Adipose tissue (tissue), 3 donors: ENCODE measurements around the gene MRPL54. TPM values are rescaled to one million over a fixed set of nuclear protein-coding genes. Genes with fewer than 3 reads are reported as not detected.

Experiments used
- H3K27ac ChIP-seq: one replicate; pipeline ENCODE4 v1.5.1; 2013; ENCODE audit warnings: low read depth, low read length
- WGBS, 3 donors: extraction: QIAGEN DNeasy Blood & Tissue Kit; methylation state at CpG; one replicate each; pipeline ENCODE4 v1.1.7; 2013; 5-methylcytosine and 5-hydroxymethylcytosine counted together
- polyA plus RNA-seq, 3 donors: library from polyadenylated mRNA; stranded (reverse); fragments of 200-250 nt; gene quantifications; one replicate each; pipeline ENCODE4 v1.2.3, GENCODE V29; 2013
- donor health status: healthy with polysubstance abuse.
- donor health status: Bipolar disorder and iron deficiency.
- donor health status: healthy.

MRPL54 gene
- polyA plus RNA-seq, result 100 to 1,000 TPM in 2 of 3 donors, 10 to 100 TPM in 1; 89.4 to 128 (median 114) TPM

DNA sequence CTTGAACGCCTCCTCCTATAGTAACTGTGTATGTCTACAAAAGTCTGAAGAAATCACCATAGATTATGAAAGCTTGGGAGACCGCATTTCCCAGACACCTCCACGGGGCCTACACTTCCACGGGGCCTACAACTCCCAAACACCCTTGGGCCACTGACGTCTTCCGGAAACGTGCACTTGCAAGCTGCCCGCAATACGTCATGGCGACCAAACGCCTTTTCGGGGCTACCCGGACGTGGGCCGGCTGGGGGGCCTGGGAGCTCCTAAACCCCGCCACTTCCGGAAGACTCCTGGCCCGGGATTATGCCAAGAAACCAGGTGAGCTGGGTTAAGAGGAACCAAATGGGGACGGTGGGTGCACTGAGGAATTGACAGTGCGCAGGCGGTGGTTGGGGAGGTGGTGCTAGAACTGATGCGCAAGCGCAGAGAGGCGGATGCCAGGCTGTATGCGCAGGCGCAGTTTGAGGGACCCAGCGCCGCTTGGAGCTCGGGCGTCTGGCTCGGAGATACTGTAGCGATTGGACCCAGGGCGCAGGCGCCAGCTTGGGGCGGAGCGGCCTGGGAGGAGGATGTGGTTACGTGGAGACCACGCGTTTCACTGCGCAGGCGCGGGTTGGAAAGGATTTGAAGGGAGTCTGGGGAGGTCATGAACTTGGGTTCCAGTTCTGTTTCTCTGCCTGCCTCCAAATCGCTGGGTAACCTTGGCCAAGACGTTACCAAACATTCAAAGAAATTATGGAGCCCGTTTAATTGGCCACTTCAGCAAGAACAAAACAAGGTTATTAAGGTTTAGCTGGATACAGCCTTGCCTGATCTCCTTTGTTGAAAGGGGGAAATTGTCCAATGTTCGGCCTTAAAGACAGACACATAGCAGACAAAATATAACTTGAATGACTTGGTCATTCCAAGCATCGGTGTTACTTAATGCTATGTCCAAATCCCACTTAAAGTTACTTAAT is at the start of gene MRPL54:
Gene MRPL54, plus strand, starts transcription at position 182 of the 959 bp plus-strand sequence. Its CDS starts 19 bp downstream, at position 201.
- peak within 1 kb of the TSS; percentile 68 for H3K27ac ChIP-seq
- 3% methylated on average over 47 of the region's 47 CpGs for WGBS, 3 donors

DNA sequence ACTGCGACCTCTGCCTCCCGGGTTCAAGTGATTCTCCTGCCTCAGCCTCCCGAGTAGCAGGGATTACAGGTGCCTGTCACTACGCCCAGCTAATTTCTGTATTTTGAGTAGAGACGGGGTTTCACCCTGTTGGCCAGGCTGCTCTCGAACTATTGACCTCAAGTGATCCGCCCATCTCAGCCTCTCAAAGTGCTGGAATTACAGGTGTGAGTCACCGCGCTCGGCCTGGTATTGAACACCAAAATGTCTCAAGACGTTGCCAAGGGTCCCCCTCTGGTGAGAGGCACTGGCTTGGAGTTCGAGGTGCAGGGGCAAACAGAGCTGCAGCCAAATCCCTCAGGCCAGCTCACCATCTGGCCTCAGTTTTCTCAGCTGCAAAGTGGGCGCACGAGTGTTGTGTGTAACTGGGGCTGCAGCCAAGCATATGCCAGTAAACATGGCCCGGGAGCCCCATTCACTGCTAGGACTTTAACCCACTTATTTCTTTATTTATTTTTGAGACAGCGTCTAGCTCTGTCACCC is 46.3 kb upstream of the MRPL54 start:
- H3K27ac ChIP-seq, result no peak overlapping the region
- WGBS, 3 donors, result 85 to 90% (median 85%) methylated on average over 16 of the region's 16 CpGs

DNA sequence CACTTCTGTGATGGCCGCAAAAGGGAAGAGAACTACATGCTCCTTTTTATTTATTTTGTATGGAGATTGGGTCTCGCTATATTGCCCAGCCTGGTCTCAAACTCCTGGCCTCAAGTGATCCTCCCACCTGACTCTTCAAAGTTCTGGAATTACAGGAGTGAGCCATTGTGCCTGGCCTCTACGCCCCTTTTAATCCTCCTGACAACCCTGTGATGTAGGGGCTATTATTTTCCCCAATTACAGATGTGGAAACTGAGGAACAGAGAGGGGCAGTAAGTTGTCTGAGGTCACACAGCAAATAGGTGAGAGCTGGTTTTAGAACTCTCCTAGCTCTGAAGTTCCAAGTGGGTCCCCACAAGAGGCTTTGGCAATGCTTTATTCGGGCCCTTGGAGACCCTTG is 42.6 kb upstream of the MRPL54 start:
- H3K27ac ChIP-seq, result no peak overlapping the region
- WGBS, 3 donors, result 84 to 93% (median 85%) methylated on average over 4 of the region's 4 CpGs

DNA sequence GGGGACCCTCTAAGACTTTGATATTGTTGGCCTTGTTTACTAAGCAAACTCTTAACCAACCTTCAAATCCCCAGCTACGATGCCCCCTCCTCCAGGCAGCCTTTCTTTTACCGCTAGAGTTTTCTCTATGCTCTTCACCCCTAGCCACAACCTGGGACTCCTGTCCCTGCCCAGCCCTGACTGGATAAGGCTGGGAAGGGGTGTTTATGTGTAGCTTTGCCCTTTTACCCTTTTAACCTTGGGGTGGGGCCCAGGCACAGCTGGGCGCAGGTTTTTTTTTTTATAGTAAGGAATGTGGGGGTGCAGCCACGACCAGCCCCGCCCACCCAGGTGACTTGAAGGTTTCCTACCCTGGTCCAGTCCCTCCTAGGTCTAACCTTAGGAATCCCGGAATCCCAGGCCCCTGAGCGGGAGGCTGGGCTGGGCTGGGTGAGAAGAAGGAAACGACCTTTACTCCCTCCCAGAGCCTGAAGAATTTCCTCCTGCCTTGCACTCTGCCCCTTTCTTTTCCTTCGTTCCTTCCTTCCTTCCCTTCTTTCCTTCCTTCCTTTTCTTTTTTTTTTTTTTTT is 42.0 kb upstream of the MRPL54 start:
- H3K27ac ChIP-seq, result no peak overlapping the region
- WGBS, 3 donors, result 23 to 29% (median 26%) methylated on average over 9 of the region's 9 CpGs

DNA sequence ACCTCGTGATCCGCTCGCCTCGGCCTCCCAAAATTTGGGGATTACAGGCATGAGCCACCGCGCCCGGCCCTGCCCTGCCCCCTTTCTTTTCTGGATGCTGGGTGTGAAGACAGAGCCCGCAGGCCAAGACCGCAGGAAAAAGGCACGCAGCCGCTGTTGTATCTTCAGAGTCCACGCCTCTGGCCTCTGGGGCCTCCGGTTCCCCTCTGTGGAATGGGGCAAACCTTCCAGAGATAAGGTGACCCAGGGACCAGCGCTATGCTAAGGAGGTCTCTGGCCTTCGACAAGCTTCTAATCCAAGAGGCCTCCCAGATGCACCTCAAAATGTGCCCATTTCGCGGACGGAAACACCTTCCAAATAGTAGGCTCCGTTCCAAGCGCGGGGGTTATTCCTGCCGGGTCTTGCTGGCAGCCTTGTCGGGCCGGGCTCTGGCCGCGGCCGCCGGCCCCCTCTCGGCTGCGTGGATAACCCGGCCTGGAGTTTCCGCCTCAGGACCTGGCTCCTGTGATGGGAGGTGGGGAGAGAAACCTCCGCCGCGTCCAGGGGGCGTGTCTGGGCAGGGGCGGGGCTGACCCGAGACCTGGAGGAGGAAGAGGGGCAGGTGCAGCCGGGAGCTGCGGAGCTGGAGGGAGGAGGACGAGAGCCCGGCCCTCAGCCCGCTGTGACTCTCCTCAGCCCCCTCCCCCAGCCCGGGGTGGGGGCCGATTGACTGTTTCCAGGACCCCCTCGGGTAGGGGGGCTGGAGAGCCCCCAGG is 41.2 kb upstream of the MRPL54 start:
- H3K27ac ChIP-seq, result no peak overlapping the region

DNA sequence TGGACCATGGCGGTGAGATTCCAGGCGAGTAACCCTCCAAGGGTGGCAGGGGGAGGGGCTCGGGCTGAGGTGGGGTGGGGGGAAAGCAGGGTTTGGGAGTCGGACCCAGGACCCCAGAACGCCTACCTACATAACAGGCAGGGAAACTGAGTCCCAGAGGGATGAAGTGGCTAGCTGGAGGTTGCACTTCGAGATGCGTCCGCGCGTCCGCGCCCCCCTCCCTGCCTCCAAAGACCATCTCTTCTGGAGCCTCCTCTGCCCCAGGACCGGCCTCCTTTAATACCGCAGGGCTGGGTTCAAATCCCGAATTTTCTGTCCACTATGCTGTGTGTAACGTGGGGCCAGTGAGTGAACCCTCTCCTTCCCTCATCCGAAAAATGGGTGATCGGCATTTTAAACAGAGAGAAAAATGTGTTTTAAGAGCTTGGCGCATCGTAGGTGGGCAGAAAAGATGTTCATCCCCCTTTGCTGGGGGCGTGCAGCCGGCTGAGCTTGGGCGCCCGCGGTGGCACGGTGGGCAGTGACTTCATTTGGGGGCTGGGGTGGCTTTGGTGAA is 40.5 kb upstream of the MRPL54 start:
- no peak overlapping the region for H3K27ac ChIP-seq
- WGBS, 3 donors, result 1 to 4% (median 1%) methylated on average over 15 to 26 of the region's 26 CpGs

More for the DNA sequence above, 41.2 kb upstream of the MRPL54 start:
- WGBS, 3 donors, result 17 to 19% (median 19%) methylated on average over 38 to 46 of the region's 46 CpGs

DNA sequence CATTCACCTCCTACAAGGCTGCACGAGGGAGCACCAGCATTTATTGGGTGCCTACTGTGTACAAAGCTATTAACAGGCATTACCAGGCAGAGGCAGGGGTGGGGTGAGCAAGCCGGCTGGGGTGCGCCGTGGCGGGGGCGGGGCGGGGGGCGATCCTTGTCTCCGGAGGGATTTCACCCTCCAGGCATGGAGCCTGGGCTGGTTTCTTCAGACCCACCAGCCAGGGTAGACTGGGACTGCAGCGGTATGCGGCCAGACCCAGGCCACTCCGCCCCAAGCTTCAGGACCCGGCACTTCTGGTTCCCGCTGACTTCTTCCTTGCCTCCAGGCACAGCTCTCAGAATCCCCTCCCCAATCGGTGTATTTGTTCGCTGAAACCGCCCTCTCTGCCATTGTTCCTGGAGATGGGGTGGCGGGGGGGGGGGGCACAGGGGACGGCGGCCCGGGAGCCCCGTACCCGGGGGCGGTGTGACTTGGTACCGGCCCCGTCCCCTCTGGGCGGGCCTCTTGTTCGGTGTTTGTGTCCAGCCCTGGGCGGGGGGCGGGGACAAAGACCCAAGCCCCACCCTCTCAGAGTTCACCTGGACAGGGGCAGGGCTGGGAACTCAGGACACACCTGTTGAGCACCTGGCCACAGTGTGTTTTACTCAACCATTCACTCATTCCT is 39.9 kb upstream of the MRPL54 start:
- no peak overlapping the region for H3K27ac ChIP-seq

DNA sequence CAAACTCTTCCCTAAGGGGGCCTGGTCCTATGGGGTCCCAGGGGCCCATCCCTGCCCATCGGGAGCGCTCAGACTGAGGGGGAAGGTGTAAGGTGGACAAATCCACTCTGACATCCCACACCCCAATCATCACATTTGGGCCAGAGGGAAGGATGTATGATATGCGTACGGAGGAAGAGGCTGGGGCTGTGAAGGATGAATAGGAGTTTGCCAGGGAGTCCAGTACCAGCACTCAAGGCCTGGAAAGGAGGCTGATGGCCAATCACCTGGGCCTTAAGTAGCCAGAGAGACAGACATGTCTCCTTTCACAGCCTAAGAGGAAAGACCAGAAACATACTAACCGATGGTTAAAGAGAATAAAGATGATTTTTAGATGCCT is 39.4 kb upstream of the MRPL54 start:
- 75 to 84% (median 76%) methylated on average over 5 of the region's 5 CpGs for WGBS, 3 donors
- H3K27ac ChIP-seq, result no peak overlapping the region

More for the DNA sequence above, 39.9 kb upstream of the MRPL54 start:
- 1 to 7% (median 5%) methylated on average over 19 to 30 of the region's 30 CpGs for WGBS, 3 donors

DNA sequence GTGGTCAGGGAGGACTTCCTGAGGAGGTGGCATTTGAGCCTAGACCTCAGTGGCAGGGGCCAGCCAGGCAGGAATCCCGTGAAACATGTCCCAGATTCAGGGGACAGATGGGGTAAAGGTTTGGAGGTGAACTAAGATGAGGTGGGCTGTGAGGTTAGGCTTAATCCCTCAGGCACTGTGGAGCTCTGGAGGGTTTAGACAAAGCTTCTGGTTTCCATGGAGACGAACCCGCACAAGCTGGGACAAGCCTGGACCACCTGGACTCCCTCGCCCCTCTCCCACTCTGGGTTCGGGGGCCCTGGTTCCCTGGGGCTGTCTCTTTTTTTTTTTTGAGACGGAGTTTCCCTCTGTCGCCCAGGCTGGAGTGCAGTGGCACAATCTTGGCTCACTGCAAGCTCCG is 38.6 kb upstream of the MRPL54 start:
- no peak overlapping the region for H3K27ac ChIP-seq
- WGBS, 3 donors, result 45 to 62% (median 50%) methylated on average over 8 of the region's 8 CpGs

DNA sequence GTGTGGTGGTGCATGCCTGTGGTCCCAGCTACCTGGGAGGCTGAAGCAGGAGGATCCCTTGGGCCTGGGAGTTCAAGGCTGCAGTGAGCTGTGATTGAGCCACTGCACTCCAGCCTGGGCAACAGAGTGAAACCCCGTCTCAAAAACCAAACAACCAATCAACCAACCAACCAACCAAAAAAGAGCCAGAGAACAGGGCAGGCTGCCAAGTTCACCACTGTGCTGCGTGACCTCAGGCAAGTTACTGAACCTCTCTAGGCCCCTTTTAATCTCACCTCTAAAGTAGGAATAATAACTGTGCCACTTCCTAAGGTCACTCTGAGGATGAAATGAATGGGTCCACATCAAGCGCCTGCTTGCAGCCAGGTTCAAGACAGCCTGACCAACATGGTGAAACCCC is 37.4 kb upstream of the MRPL54 start:
- H3K27ac ChIP-seq, result no peak overlapping the region
- WGBS, 3 donors, result 61 to 62% (median 61%) methylated on average over 3 of the region's 3 CpGs

DNA sequence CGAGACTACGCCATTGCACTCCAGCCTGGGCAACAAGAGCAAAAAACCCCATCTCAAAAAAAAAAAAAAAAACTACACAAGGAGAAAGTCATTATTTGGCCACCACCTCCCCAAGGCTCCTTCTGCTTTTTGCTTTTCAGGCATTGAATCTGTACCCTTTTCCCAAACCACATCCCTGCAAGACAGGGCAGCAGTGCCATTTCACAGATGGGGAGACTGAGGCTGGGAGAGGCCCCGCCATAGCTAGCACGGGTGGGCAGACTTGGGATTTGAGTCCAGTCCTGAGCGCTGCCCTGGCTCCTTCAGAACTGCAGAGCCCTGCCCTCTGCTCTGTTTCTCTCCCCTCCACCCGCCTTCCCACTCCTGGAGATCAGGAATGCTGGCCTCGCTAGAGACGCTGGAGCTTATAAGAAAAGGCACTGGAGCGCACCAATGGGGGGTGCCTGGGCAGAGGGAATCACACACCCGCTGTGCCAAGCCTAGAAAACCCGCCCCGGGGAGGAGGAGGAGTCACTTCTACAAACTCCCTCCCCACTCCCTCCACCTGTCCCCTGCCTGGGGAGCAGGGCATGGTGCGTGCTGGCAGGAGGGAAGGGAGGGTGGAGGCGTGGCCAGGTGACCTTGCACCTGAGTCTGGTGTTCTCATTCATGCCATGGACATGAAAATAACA is 36.7 kb upstream of the MRPL54 start:
- WGBS, 3 donors, result 17 to 34% (median 30%) methylated on average over 14 of the region's 14 CpGs
- no peak overlapping the region for H3K27ac ChIP-seq

DNA sequence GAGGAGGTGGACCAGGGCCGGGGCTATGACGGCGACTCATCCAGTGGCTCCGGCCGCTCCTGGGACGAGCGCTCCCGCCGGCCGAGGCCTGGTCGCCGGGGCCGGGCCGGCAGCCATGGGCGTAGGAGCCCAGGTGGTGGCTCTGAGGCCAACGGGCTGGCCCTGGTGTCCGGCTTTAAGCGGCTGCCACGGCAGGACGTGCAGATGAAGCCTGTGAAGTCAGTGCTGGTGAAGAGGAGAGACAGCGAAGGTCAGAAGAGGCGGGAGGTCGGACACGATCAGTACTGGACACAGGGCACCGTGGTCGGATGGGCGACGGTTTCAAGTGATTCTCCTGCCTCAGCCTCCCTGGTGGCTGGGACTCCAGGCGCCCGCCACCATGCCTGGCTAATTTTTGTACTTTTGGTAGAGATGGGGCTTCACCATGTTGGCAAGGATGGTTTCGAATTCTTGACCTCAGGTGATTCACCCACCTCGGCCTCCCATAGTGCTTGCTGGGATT is 32.0 kb upstream of the MRPL54 start:
- H3K27ac ChIP-seq, result no peak overlapping the region
- 94 to 95% (median 95%) methylated on average over 30 to 32 of the region's 32 CpGs for WGBS, 3 donors

DNA sequence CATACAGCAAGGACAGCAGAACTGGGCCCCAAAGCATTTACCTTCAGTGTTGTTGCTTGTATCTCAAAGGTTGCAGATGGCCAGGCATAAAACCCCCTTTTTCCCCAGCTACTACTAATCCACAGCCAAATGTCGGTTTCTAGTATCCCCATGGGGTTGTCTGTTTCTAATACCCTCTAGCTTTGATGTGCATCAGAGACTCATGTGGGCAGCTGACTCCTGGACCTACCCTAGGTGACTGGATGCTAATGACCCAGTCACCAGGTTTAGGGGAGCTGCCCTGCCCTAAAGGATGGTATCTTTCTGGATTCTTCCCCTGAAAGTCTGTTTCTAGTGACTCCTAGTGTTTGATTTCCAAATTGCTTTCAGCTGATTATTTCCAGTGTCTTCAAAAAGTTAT is 30.4 kb upstream of the MRPL54 start:
- WGBS, 3 donors, result 90 to 94% (median 94%) methylated on average over 1 of the region's 1 CpG
- H3K27ac ChIP-seq, result no peak overlapping the region

DNA sequence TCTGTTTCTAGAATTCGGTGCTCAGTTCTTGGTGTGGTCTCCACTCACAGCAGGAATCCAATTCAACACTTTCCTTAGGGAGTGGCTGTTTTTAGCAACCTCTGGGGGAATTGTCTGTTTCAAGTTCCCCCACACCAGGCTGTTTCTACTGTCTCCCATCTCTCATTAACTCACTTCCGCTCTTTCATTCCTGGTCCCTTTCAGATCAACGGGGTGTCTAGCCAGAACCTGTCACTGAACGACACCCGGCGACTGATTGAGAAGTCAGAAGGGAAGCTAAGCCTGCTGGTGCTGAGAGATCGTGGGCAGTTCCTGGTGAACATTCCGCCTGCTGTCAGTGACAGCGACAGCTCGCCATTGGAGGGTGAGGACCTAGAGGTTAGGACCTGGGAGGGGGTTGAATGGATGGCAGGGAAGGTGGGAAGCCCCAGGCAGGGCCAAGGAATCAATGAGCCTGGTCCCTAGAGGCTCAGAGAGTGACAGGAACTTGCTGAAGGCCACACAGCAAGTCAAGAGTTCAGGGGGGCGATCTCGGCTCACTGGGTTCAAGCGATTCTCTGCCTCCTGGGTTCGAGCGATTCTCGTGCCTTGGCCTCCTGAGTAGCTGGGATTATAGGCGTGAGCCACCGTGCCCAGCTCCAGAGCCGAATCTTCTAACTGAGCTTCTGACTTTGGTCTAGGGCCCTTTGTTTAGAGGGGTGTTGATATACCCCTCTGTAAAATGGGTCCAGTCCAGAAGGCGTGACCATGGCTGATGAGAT is 28.8 kb upstream of the MRPL54 start:
- WGBS, 3 donors, result 79 to 88% (median 83%) methylated on average over 20 of the region's 20 CpGs

DNA sequence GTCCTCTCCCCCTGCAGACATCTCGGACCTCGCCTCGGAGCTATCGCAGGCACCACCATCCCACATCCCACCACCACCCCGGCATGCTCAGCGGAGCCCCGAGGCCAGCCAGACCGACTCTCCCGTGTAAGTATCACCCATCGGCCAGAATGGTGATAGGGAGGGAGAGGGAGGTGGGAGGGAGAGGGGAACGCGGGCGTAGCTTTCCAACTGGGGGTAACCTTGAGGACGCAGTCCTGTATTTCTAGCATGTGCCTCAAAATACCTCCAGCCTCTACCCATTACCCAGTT is 28.2 kb upstream of the MRPL54 start:
- H3K27ac ChIP-seq, result no peak overlapping the region
- 88 to 93% (median 91%) methylated on average over 14 of the region's 14 CpGs for WGBS, 3 donors

More for the DNA sequence above, 28.8 kb upstream of the MRPL54 start:
- no peak overlapping the region for H3K27ac ChIP-seq

DNA sequence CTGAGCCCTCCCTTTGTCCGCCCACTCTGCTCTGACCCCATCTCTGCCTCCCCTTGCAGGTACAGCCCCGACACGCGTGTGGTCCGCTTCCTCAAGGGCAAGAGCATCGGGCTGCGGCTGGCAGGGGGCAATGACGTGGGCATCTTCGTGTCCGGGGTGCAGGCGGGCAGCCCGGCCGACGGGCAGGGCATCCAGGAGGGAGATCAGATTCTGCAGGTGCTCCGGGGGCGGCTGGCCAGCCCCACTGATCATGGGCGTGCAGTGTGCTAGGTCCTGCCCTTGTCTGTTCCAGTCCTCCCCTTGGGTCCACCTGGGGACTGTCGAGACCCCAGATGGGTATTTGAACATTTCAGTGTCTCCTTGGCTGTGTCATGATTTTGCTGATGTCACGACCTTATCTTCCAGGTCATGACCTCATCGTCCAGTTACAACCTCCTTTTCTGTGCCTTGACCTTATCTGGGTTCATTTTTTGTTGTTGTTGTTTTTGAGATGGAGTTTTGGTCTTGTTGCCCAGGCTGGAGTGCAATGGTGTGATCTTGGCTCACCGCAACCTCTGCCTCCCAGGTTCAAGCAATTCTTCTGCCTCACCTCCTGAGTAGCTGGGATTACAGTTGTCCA is 26.3 kb upstream of the MRPL54 start:
- H3K27ac ChIP-seq, result no peak overlapping the region
- 82 to 93% (median 84%) methylated on average over 21 of the region's 21 CpGs for WGBS, 3 donors
